Retinal pigment epithelial cell (primary cell): ENCODE data around the gene THRA.

Experiments used
- DNase-seq: peaks from one replicate; pipeline ENCODE4 v3.0.0-alpha.2; 2010; ENCODE audit warnings: low read depth
- H3K4me3 ChIP-seq: 2 replicates; pipeline ENCODE4 v1.5.1; 2011; ENCODE audit warnings: mild to moderate bottlenecking, low read length, control low read depth, moderate library complexity
- TF ChIP-seq, protein P1 (sequence below): conservative IDR thresholded peaks from 2 replicates; pipeline ENCODE4 v1.5.1; 2011; ENCODE audit warnings: low read depth, low read length, control low read depth, inconsistent platforms

Gene THRA

DNA sequence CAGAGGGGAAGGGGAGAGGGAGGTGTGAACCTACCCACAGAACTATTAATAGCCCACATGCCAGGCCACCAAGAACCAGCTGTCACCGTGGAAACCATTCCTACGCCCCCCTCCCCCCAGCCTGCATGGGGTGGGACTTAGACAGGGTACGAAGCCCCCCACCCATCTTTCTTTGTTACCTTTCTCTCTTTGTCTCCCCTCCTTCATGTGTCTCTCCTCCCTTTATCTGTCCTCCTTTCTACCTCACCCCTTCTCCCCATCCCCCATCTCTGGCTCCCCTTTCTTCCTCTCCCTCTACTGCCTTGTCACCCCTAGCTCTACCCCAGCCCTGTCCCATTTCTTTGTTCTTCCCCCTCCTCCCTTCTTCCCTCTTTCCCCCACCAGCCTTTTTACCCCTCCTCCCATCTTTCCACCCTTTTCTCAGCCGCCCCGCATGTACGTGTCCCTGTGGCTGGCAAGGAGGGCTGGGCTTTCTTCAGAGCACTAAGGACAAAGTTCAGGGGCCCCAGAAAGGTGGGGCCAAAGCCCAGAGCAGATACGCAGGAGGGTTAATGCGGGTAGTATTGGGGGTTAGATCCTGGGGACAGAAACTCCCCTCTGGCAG is 8.0 kb downstream of the THRA start:
- H3K4me3 ChIP-seq, result peak overlapping the region; percentile 12
- TF ChIP-seq, protein P1, sequence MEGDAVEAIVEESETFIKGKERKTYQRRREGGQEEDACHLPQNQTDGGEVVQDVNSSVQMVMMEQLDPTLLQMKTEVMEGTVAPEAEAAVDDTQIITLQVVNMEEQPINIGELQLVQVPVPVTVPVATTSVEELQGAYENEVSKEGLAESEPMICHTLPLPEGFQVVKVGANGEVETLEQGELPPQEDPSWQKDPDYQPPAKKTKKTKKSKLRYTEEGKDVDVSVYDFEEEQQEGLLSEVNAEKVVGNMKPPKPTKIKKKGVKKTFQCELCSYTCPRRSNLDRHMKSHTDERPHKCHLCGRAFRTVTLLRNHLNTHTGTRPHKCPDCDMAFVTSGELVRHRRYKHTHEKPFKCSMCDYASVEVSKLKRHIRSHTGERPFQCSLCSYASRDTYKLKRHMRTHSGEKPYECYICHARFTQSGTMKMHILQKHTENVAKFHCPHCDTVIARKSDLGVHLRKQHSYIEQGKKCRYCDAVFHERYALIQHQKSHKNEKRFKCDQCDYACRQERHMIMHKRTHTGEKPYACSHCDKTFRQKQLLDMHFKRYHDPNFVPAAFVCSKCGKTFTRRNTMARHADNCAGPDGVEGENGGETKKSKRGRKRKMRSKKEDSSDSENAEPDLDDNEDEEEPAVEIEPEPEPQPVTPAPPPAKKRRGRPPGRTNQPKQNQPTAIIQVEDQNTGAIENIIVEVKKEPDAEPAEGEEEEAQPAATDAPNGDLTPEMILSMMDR, result no peak
- no peak for DNase-seq

DNA sequence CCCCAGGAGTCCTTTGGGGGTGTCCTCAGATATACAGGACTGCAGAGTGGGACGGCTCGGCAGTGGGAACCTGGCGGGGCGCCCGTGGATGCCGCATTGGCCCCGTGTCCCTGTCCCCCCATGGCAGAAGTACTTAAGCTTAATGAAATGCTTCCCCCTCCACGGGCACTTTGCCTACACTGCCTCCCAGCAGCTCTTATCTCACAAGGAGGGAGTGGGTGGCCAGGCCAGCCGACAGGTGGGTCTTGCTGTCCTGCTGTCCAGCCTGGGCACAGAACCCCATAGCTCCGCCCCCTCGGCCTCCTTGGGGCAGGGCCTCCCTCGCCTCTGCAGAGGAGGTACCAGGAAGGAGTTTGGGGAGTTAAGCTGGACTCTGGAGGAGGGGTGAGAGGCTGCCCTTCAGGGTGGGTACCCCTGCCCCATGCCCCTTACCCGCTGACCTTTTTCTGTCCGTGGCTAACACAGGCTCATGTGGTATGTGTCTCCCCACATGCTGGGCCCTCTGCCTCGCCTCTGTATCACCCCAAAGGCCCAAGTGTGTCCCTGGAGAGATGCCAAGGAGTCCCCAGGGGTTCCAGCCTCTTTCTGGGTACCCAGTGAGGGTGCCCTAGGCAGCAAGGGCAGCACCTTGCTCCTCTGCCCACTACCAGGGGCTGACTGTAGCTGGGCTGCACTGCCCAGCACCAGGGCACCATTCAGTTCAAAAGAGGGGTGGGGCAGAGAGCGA is 8.7 kb downstream of the THRA start:
- peak overlapping the region; percentile 12 for H3K4me3 ChIP-seq
- TF ChIP-seq, protein P1, result no peak
- DNase-seq, result no peak

DNA sequence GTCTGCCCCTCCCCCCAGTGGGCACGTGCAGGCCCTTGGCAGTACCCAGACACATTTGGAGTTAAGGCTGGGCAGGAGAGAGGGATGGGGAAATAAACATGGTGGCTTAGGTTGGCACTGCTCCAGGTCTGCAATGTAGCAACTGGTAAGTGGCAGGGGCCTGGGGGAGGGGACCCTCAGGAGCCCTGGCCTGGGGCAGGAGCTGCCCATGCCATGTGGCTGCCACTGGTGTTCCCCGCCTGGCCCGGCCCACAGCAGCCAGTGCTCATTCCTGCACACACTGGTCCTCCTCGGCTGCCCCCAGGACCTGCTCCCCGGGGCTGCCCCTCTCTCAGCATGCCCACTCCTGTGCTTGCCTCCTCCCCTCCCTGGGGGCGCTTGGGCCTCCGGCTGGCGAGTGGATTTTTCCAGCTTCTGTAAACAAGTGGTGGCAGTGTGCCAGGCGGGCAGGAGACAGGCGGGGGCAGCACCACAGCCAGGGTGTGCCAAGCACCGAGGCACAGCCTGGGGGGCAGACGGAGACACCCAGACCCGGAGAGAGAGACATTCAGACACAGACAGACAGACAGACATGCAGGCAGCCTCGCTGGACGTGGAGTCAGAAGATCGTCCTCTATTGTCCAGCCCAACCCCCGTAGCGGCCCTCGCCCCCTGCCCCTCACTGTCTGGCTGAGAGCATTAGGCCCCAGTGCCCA is 9.4 kb downstream of the THRA start:
- DNase-seq, result peak; percentile 81

DNA sequence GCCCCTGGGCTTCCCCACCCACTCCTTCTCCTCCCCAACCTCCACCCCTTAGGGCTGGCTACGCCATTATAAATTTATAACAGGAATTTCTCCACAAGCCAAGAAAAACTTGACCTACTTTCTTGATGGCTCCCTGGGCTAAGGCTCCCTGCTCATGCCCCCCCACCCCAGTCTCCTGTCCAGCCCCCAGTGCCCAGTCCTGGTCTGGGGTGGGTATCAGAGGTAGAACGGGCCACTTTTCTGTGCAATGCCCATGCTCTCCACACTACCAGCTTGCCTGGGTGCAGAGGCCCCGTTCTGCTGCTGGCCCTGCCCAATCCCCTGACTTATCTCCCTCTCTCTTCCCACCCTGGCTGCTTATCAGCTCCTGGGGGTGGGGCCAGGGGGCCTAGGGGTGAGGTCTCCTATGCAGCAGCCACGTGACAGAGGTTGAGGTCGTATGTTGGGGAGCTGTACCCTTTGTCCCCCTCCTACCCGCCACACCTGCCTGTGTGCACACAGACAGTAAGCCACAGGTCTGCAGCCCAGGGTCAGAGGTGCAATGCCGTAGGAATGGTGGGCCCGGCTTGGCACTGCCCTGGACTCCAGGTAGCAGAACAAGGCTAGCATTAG is 10.1 kb downstream of the THRA start:
- DNase-seq, result no peak
- TF ChIP-seq, protein P1, result no peak
- no peak overlapping the region for H3K4me3 ChIP-seq

More for the DNA sequence above, 9.4 kb downstream of the THRA start:
- TF ChIP-seq, protein P1, result no peak
- H3K4me3 ChIP-seq, result peak overlapping the region; percentile 6

DNA sequence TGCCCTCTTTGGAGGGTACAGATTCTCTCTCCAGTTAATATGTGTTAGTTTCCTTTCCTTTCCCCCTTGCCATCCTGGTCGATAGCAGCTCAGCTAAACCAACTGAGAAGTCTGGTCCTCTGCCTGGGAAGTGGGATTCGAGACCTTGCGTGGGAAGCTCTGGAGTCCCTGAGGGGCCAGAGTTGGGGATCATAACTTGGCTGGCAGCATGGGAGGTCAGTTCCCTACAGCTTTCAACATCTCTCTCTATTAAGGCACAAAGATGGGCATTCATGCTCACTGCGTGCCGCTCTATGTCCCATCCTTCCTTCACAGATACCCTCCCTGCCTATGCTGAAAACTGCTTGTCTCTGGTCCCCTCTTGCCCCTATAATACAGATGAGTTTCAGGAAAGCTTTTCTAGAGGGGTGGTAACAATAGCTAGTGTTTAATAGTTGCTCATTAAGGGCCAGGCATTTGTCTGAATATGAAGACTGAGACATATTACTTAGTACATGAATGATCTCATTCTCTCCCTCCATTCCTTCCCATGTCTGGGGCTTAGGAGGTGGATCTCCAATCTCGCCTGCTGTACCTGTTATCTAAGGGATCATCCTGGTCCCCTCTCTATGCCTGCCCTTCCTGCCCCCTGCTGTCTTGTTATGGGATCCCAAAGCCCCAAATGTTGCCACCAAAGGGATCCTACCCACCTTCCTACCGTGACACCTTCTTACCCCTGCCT is 10.8 kb downstream of the THRA start:
- H3K4me3 ChIP-seq, result no peak overlapping the region
- no peak for DNase-seq
- TF ChIP-seq, protein P1, result no peak

DNA sequence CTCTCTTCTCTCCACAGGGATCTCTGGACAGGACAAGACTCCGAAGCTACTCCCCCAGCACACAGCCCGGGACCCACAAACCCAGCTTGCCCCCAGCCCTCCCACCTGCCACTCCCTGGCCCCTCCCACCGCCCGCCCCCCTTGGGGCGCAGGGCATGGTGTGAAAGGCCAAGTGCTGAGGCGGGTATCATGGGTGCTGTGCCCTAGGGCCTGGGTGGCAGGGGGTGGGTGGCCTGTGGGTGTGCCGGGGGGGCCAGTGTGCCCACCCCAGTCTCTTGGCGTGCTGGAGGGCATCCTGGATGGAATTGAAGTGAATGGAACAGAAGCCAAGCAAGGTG is 11.4 kb downstream of the THRA start:
- DNase-seq, result no peak
- TF ChIP-seq, protein P1, result no peak
- no peak overlapping the region for H3K4me3 ChIP-seq
